Activated T-cell treated with anti-CD3 and anti-CD28 coated beads, Interleukin-2, amount 50 U/mL, for 24 hours (primary cell): Measurements from ENCODE around the gene RTN4.

Experiments
- DNase-seq: peaks from one replicate; pipeline ENCODE4 v3.0.0-alpha.2; 2020
- H3K27ac Mint-ChIP-seq: 2 replicates; pipeline ENCODE4 v1.8.0; 2020; ENCODE audit warnings: mild to moderate bottlenecking, mixed read lengths
- H3K27me3 Mint-ChIP-seq: 2 replicates; pipeline ENCODE4 v1.8.0; 2020; ENCODE audit warnings: mixed read lengths
- H3K36me3 Mint-ChIP-seq: 2 replicates; pipeline ENCODE4 v1.8.0; 2020; ENCODE audit warnings: low read depth, mixed read lengths
- H3K4me1 Mint-ChIP-seq: 2 replicates; pipeline ENCODE4 v1.8.0; 2020; ENCODE audit warnings: low read depth, mixed read lengths
- H3K4me3 Mint-ChIP-seq: 2 replicates; pipeline ENCODE4 v1.8.0; 2020; ENCODE audit warnings: mild to moderate bottlenecking, moderate library complexity, mixed read lengths
- H3K9me3 Mint-ChIP-seq: 2 replicates; pipeline ENCODE4 v1.8.0; 2020; ENCODE audit warnings: mixed read lengths

The RTN4 gene

DNA sequence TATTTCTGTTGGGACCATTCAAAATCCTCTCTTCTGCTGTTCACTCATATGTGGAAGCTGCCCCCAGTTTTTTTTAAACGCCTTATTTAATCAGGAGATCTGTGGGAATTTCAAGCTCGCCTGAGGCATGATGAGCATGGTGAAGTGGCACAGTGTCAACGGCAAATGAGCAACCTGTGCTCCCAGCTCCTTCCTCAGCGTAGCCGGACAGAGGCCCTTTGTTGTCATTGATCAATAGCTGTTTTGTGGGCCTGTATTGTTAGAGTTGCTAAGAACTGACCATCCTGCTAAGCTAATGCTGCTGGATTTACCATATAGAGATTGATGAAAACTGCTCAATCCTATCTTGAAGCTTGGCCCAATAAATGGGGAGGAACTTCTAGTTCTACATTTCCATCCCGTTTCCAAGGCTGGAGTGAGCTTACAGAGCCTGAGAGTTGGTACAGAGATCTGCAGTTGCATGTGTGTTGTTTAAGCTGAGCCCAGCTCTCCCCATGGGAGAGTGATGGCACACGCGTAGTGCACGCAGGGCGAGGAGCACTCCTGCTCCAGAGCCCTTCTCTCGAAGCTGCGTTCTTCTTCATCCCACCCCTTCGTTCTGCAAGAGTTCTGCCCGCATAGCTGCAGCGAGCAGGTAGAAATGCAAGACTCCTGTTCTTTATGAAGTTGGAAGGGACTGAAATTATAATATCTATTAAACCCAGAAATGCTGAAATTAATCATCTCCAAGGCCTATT lies 108.8 kb downstream of the RTN4 start:
- no peaks in the 10 kb centered on the region for H3K36me3 Mint-ChIP-seq
- no peak overlapping the region for H3K27ac Mint-ChIP-seq
- peaks cover 9% of the 10 kb centered on the region for H3K4me1 Mint-ChIP-seq
- H3K4me3 Mint-ChIP-seq = no peak overlapping the region
- DNase-seq = no peak
- H3K9me3 Mint-ChIP-seq = peaks cover 6% of the 10 kb centered on the region
- H3K27me3 Mint-ChIP-seq = no peaks in the 10 kb centered on the region

DNA sequence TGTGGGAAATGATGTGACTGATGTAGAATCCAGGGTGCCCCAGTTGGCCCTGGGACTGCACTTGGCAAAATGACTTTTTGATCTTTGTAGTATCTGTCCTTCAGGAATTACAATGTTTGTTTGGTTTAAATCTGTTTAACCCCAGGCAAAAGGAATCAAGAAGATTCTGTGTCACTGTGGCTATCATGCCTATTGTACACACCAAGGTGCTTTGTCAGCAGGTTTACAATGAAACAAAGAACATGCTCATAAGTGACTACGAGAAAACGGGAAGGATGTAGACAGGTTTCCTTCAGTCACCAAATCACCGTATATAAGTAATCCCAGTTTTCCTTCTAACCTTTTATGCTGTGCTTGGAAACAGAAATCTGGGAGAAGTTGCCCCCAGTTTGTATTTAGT lies 109.5 kb downstream of the RTN4 start:
- peaks cover 6% of the 10 kb centered on the region for H3K4me1 Mint-ChIP-seq
- peaks cover 6% of the 10 kb centered on the region for H3K9me3 Mint-ChIP-seq
- no peak overlapping the region for H3K27ac Mint-ChIP-seq
- H3K27me3 Mint-ChIP-seq = no peaks in the 10 kb centered on the region
- no peak overlapping the region for H3K4me3 Mint-ChIP-seq
- DNase-seq = no peak
- H3K36me3 Mint-ChIP-seq = no peaks in the 10 kb centered on the region

DNA sequence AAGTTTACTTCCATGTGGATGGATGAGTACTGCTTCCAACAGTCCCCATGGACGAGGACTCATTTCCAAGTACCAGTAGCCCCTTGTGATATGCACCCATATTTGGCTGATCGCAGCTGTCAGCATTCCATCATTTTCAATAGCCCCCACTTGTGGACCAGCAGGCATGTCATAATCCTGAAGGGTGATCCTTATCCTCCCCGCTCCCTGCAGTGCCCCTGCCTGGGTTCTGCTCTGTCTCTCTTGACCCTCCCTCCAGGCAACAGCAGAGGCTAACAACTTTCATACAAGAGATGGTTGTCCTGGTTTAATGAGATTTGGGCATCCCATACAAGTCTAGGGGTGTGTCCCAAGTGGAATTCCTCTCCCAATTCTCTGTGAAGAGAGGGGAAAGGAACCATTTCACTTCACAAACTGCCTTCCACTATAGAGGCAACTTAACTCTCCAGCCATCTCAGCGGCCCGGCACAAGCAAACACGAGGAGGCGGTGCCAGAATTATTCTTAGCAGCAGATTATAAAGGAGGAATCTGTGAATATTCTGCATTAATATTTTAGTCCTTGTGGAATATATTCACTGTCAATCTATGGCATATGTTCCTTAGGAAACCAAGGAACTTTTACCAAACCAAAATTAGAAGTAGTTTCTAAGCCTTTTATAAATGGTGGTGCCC lies 110.7 kb downstream of the RTN4 start:
- H3K36me3 Mint-ChIP-seq = no peaks in the 10 kb centered on the region
- no peak for DNase-seq
- H3K9me3 Mint-ChIP-seq = peaks cover 6% of the 10 kb centered on the region
- no peak overlapping the region for H3K27ac Mint-ChIP-seq
- H3K4me3 Mint-ChIP-seq = no peak overlapping the region
- H3K4me1 Mint-ChIP-seq = no peaks in the 10 kb centered on the region
- no peaks in the 10 kb centered on the region for H3K27me3 Mint-ChIP-seq

DNA sequence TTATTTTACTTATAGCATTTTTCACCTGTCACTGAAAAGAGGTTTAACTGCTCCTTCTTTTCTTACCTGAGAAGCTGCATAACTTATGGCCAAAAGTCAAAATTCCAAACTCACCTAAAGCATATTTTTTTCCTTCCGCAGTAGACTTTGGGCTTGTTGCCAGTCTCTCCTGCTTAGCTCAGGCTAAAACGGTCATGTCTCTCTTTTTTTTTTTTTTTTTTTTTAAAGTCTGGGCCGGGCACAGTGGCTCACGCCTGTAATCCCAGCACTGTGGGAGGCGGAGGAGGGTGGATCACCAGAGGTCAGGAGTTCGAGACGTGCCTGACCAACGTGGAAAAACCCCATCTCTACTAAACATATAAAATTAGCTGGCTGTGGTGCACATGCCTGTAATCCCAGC lies 113.5 kb downstream of the RTN4 start:
- H3K27ac Mint-ChIP-seq = no peak overlapping the region
- H3K4me1 Mint-ChIP-seq = no peaks in the 10 kb centered on the region
- DNase-seq = no peak
- peaks cover 3% of the 10 kb centered on the region for H3K27me3 Mint-ChIP-seq
- no peaks in the 10 kb centered on the region for H3K36me3 Mint-ChIP-seq
- peaks cover 6% of the 10 kb centered on the region for H3K9me3 Mint-ChIP-seq
- no peak overlapping the region for H3K4me3 Mint-ChIP-seq

DNA sequence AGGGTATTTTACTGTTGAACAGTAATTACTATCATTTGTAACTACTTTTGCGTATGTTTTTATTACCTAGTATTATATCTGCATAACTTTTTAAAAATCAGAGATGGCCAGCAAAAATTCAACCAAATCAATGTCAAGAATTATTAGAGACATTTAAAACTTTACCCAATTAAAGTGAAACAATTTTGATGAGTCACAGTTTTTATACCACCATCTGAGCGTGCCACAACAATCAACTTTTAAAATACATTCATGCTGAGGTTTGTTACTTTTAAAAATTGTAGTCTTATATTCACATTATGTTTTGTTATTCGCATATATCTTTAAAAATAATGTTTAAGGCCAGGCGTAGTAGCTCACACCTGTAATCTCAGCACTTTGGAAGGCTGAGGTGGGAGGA lies 114.9 kb downstream of the RTN4 start:
- DNase-seq = no peak
- H3K27ac Mint-ChIP-seq = no peak overlapping the region
- H3K27me3 Mint-ChIP-seq = peaks cover 3% of the 10 kb centered on the region
- H3K9me3 Mint-ChIP-seq = peaks cover 6% of the 10 kb centered on the region
- H3K4me1 Mint-ChIP-seq = no peaks in the 10 kb centered on the region
- no peak overlapping the region for H3K4me3 Mint-ChIP-seq
- no peaks in the 10 kb centered on the region for H3K36me3 Mint-ChIP-seq

DNA sequence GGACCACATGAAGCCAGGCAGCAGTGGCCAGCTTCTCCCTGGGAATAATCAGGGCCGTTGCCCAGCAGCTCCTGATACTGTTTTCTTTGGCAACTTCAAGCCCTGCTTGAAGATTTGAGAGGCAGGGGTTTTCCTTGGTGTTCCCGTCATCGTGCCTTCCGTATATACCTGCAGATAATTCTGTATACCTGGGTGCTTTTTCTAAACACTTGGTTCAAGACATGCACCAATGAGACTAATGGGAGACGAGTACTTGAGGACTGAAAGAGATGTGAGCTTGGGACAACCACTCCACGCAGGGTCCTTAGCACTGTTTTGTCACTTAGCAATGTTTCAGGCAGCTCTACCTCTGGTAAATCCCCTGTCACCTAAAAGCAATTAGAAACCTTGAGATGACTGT lies 118.8 kb downstream of the RTN4 start:
- H3K27ac Mint-ChIP-seq = no peak overlapping the region
- H3K27me3 Mint-ChIP-seq = peaks cover 3% of the 10 kb centered on the region
- H3K9me3 Mint-ChIP-seq = no peaks in the 10 kb centered on the region
- no peak overlapping the region for H3K4me3 Mint-ChIP-seq
- no peak for DNase-seq
- no peaks in the 10 kb centered on the region for H3K36me3 Mint-ChIP-seq
- peaks cover 2% of the 10 kb centered on the region for H3K4me1 Mint-ChIP-seq

DNA sequence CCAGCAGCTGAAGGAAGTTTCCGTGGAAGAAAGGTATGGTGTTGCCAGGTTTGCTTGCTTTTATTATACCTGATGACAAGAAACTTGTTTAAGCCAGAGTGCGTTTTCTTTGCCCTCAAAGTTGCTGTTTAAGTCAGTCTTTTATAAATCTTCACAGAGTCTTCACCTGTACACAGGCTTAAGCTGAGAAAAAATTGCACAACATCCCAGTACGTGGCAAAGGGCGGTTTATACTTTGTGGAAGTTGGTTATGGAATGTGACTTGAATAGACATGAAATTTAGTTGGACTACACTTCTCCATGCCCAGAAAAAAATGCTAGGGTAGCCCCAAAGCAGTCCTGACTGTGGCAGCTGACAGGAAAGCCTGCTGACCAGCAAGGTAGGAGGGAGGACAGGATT lies 121.5 kb downstream of the RTN4 start:
- no peaks in the 10 kb centered on the region for H3K36me3 Mint-ChIP-seq
- H3K27me3 Mint-ChIP-seq = peaks cover 3% of the 10 kb centered on the region
- H3K4me3 Mint-ChIP-seq = no peak overlapping the region
- no peak overlapping the region for H3K27ac Mint-ChIP-seq
- no peaks in the 10 kb centered on the region for H3K9me3 Mint-ChIP-seq
- DNase-seq = no peak
- peaks cover 2% of the 10 kb centered on the region for H3K4me1 Mint-ChIP-seq

DNA sequence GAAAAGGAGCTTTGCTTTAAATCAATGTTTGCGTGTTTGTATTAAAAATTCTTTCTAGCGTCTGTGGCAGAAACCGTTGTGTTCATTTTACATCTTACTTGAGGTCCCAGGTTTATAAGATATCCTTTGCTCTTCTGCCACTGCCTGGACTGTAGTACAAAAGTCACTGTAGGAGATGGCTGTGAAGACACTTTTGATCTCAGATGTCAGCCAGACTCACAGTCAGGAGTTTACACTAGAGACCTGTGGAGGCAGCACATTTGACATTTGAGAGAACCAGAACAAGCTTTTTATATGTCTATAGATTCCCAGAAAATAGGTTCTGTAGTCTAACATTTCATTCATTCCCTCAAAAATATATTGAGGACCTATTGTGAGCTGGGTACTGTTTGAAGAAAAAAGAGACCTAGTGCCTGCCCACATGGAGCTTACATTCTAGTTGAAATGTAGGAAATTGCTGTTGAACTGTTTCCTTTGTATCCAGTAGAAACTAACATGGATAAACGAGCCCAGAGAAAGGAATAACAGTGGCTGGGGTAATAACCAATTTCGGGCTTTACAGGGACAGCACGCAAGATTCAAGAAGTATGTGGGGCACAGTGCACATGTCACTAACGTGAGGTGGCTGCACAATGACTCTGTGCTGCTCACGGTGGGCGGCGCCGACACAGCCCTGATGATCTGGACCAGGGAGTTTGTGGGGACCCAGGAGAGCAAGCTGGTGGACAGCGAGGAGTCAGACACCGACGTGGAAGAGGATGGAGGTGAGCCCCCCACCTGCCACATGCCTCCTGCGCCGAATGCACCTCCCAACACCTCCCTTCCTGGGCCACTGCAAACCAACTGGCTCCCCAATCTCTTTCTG lies 122.3 kb downstream of the RTN4 start:
- no peaks in the 10 kb centered on the region for H3K9me3 Mint-ChIP-seq
- no peaks in the 10 kb centered on the region for H3K36me3 Mint-ChIP-seq
- H3K4me1 Mint-ChIP-seq = peaks cover 2% of the 10 kb centered on the region
- H3K4me3 Mint-ChIP-seq = no peak overlapping the region
- DNase-seq = no peak
- H3K27ac Mint-ChIP-seq = no peak overlapping the region
- peaks cover 3% of the 10 kb centered on the region for H3K27me3 Mint-ChIP-seq

DNA sequence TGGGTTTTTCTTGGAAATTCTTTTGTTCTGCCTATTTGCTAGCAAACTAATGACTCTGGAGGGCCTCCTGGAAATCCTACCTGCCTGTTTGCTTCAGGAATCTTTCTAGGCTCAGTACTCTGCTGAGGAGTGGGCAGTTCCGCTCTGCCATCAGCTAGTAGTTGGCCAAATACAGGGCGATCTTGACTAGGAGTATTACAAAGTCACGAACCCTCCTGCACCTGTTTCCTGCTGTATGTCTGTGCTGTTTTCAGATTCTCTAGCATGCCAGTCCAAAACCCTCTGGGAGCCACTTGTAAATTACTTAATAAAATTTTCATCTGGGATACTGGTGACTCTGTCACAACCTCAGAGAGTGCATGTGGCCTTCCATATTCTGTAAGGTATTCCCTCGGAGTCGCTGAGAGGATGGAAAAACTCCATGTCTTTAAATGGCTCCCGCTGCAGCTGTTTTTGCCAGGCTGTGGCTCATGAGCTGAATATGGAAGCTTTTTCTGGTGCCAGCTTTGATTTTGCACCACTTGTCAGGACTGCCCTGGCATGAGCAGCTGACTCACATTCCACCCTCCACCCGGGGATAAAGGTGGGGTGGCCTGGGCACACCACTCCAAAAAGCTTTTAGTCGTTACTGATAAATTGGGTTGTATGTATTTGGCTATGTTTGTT lies 123.0 kb downstream of the RTN4 start:
- no peak overlapping the region for H3K4me3 Mint-ChIP-seq

DNA sequence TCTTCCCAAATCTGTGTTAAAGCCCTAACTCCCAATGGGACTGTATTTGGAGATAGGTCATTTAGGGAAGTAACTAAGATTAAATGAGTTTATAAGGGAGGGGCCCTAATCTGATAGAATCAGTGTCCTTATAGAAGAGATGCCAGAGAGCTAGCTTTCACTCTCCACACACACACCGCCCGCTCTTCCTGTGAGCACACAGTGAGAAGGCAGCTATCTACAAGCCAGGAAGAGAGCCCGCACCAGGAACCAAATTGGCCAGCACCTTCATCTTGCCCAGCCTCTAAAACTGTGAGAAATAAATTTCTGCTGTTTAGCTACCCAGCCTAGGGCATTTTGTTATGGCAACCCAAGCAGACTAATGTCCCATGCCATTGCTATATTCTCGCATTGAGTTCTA lies 125.2 kb downstream of the RTN4 start:
- Mint-ChIP-seq H3K9me3 (no peaks in the 10 kb centered on the region), H3K4me3 (no peak overlapping the region), H3K27ac (no peak overlapping the region), H3K27me3 (no peaks in the 10 kb centered on the region), H3K4me1 (peaks cover under 1% of the 10 kb centered on the region), H3K36me3 (no peaks in the 10 kb centered on the region)
- no peak for DNase-seq

More for the DNA sequence above, 123.0 kb downstream of the RTN4 start:
- Mint-ChIP-seq H3K4me1 (peaks cover 2% of the 10 kb centered on the region), H3K9me3 (no peaks in the 10 kb centered on the region), H3K27ac (no peak overlapping the region), H3K27me3 (peaks cover 1% of the 10 kb centered on the region), H3K36me3 (no peaks in the 10 kb centered on the region)
- DNase-seq = no peak

DNA sequence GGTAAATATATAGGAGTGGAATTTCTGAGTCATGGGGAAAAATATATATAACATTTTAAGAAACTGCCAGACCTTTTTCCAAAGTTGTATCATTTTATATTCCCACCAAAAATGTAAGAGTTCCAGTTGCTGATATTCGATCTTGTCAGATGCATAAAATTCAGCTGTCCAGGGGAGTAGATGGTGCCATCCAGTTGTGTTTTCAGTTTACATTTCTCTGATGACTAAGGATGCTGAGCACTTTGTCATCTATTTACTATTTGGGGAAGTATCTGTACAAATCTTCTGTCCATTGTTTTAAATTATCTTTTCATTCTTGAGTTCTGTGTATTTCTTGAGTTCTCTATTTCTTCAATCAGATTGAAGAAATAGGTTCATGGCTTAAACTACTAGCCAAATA lies 126.1 kb downstream of the RTN4 start:
- DNase-seq = no peak
- no peaks in the 10 kb centered on the region for H3K9me3 Mint-ChIP-seq
- H3K4me1 Mint-ChIP-seq = no peaks in the 10 kb centered on the region
- H3K36me3 Mint-ChIP-seq = no peaks in the 10 kb centered on the region
- no peak overlapping the region for H3K27ac Mint-ChIP-seq
- no peaks in the 10 kb centered on the region for H3K27me3 Mint-ChIP-seq
- H3K4me3 Mint-ChIP-seq = no peak overlapping the region
